GM12878 (cell line): Measurements from ENCODE around the gene CTBS. TPM values are rescaled to one million over a fixed set of nuclear protein-coding genes. Genes with fewer than 3 reads are reported as not detected.

Experiments used
- ATAC-seq: fragments of 200-7000 bp; cut with Tn5 transposase; 3 replicates; pipeline ENCODE4 v1.9.1; 2020; ENCODE audit warnings: mild to moderate bottlenecking, moderate library complexity
- BruUV-seq: library from RNA; stranded (reverse); fragments of 400-500 nt; replicated peaks from 2 replicates; lab custom pipeline; 2021; lab: Mats Ljungman, UMichigan
- CTCF ChIA-PET: fragments of 300-600 bp; sonication (Branson Sonifier 250); formaldehyde crosslinking; extraction: SDS; loops from one replicate; lab custom pipeline; 2021; ENCODE audit warnings: inconsistent platforms; lab: Yijun Ruan, JAX
- POLR2A ChIA-PET: fragments of 350-600 bp; formaldehyde crosslinking; extraction: SDS; loops from one replicate; lab custom pipeline; 2021; ENCODE audit warnings: inconsistent platforms; lab: Charles Lee
- RAD21 ChIA-PET: fragments of 300-600 bp; sonication (Branson Sonifier 250); formaldehyde crosslinking; loops from one replicate; lab custom pipeline; 2023; ENCODE audit warnings: antibody characterized with exemption; ENCODE audit not compliant: unreplicated experiment; lab: Charles Lee
- SMC1A ChIA-PET: fragments of 300-600 bp; sonication (Branson Sonifier 250); formaldehyde crosslinking; loops from one replicate; lab custom pipeline; 2023; ENCODE audit not compliant: unreplicated experiment, uncharacterized antibody; lab: Charles Lee
- DNase-seq: peaks from one replicate; pipeline ENCODE4 v3.0.0-alpha.2; 2011; ENCODE audit warnings: low read depth, low spot score
- FAIRE-seq: peaks from 3 replicates; lab custom pipeline; 2011; peaks lifted over from hg19 to GRCh38; lab: Jason Lieb, UNC
- H2AFZ ChIP-seq: 2 replicates; pipeline ENCODE4 v1.6.0; 2011; ENCODE audit warnings: low read depth, low read length, control low read depth; ENCODE audit not compliant: control insufficient read depth
- H3K27ac ChIP-seq: 2 replicates; pipeline ENCODE4 v1.5.1; 2011; ENCODE audit warnings: control low read depth; ENCODE audit not compliant: control insufficient read depth, insufficient read depth
- H3K27me3 ChIP-seq, 2 experiments: replicated peaks in 1 of 2; 2 replicates each; pipeline versions ENCODE4 v1.6.0 to v1.6.1; 2011; ENCODE audit warnings: low read length in 1 of 2; ENCODE audit not compliant: control insufficient read depth in 2 of 2, insufficient read depth in 2 of 2
- H3K36me3 ChIP-seq, 2 experiments: 2 replicates each; pipeline ENCODE4 v1.5.1; 2011; ENCODE audit warnings: low read length in 1 of 2; ENCODE audit not compliant: control insufficient read depth in 2 of 2, insufficient read depth in 2 of 2
- H3K4me1 ChIP-seq: 2 replicates; pipeline ENCODE4 v1.6.1; 2011; ENCODE audit warnings: mild to moderate bottlenecking, low read length, moderate library complexity, mixed read lengths; ENCODE audit not compliant: control insufficient read depth, insufficient read depth
- H3K4me2 ChIP-seq: 2 replicates; pipeline ENCODE4 v1.6.0; 2011; ENCODE audit warnings: control low read depth; ENCODE audit not compliant: control insufficient read depth, insufficient read depth
- H3K4me3 ChIP-seq: fragments of 200-600 bp; sonication (generic); 2 replicates; pipeline ENCODE4 v1.5.1; 2016
- H3K79me2 ChIP-seq: 2 replicates; pipeline ENCODE4 v1.6.0; 2011; ENCODE audit warnings: low read length; ENCODE audit not compliant: control insufficient read depth, insufficient read depth
- H3K9ac ChIP-seq: 2 replicates; pipeline ENCODE4 v1.8.0; 2011; ENCODE audit warnings: low read length, control low read depth, mixed read lengths; ENCODE audit not compliant: control insufficient read depth, insufficient read depth
- H3K9me3 ChIP-seq: replicated peaks from 3 replicates; pipeline ENCODE4 v1.5.1; 2011; ENCODE audit warnings: mild to moderate bottlenecking, low read length; ENCODE audit not compliant: control insufficient read depth, insufficient read depth
- H4K20me1 ChIP-seq: 2 replicates; pipeline ENCODE4 v1.6.0; 2011; ENCODE audit not compliant: control insufficient read depth, insufficient read depth
- BCL3 ChIP-seq: IDR thresholded peaks from 2 replicates; pipeline ENCODE4 v1.6.1; 2011; ENCODE audit warnings: borderline replicate concordance, low read depth, mild to moderate bottlenecking, moderate library complexity, low read length; ENCODE audit not compliant: insufficient read depth, poor library complexity, severe bottlenecking
- CTCF ChIP-seq, 3 experiments: IDR thresholded peaks in 2 of 3; conservative IDR thresholded peaks in 1 of 3; 2 replicates each; pipeline ENCODE4 v1.5.1; 2011; ENCODE audit warnings: low read depth in 3 of 3, low read length in 3 of 3, mild to moderate bottlenecking in 3 of 3, control low read depth in 2 of 3, moderate library complexity in 2 of 3, inconsistent platforms in 1 of 3, mixed read lengths in 1 of 3; ENCODE audit not compliant: control insufficient read depth in 2 of 3, insufficient read depth in 1 of 3; ENCODE audit errors: extremely low read depth in 1 of 3
- EED ChIP-seq: sonication (generic); IDR thresholded peaks from 2 replicates; pipeline ENCODE4 v1.6.1; 2016; ENCODE audit warnings: antibody characterized with exemption, low read depth
- EGR1 ChIP-seq, 2 experiments: IDR thresholded peaks; 1 replicate in 1 of 2; 2 replicates in 1 of 2; pipeline ENCODE4 v1.6.1; 2011 to 2012; ENCODE audit warnings: low read depth in 2 of 2, low read length in 2 of 2, borderline replicate concordance in 1 of 2, mild to moderate bottlenecking in 1 of 2, moderate library complexity in 1 of 2
- EZH2 ChIP-seq: IDR thresholded peaks from 2 replicates; pipeline ENCODE4 v1.6.1; 2012; ENCODE audit warnings: low read depth, mild to moderate bottlenecking, control low read depth, inconsistent platforms, low read length, borderline replicate concordance; ENCODE audit not compliant: control insufficient read depth
- NBN ChIP-seq: fragments of 450-650 bp; IDR thresholded peaks from 2 replicates; pipeline ENCODE4 v1.6.1; 2016
- RAD21 ChIP-seq: IDR thresholded peaks from 2 replicates; pipeline ENCODE4 v1.6.1; 2011; ENCODE audit warnings: mild to moderate bottlenecking, low read depth, low read length, moderate library complexity; ENCODE audit not compliant: insufficient read depth
- REST ChIP-seq: IDR thresholded peaks from 2 replicates; pipeline ENCODE4 v1.6.1; 2012; ENCODE audit warnings: mild to moderate bottlenecking, low read depth, low read length
- RUNX3 ChIP-seq: IDR thresholded peaks from 2 replicates; pipeline ENCODE4 v1.6.1; 2012; ENCODE audit warnings: low read length, inconsistent platforms
- SMAD1 ChIP-seq: fragments of 450-650 bp; IDR thresholded peaks from 2 replicates; pipeline ENCODE4 v1.6.1; 2018; ENCODE audit warnings: mild to moderate bottlenecking, low read depth; ENCODE audit not compliant: partially characterized antibody
- SMC3 ChIP-seq: IDR thresholded peaks from 2 replicates; pipeline ENCODE4 v1.6.1; 2011; ENCODE audit warnings: low read length, improper control_type of control experiment, borderline replicate concordance
- WRNIP1 ChIP-seq: IDR thresholded peaks from 2 replicates; pipeline ENCODE4 v1.6.1; 2011; ENCODE audit warnings: low read depth, low read length, improper control_type of control experiment, borderline replicate concordance
- ZNF207 ChIP-seq: fragments of 450-650 bp; IDR thresholded peaks from 2 replicates; pipeline ENCODE4 v1.6.1; 2014; ENCODE audit warnings: antibody characterized with exemption, mild to moderate bottlenecking, borderline replicate concordance
- WGBS: methylation state at CpG from one replicate; pipeline ENCODE4 v1.1.6; 2016; ENCODE audit warnings: low lambda C conversion rate; ENCODE audit not compliant: insufficient replicate concordance, insufficient coverage; ENCODE audit errors: missing lambda C conversion rate; 5-methylcytosine and 5-hydroxymethylcytosine counted together
- in situ Hi-C: fragments of 300-500 bp; cut with MboI; formaldehyde crosslinking; loops from 9 replicates; pipeline ENCODE4 v1.14.3; 2018; ENCODE audit warnings: mixed read lengths
- intact Hi-C: fragments of 100-400 bp; cut with micrococcal nuclease; formaldehyde crosslinking; loops from one replicate; pipeline ENCODE4 v1.14.2; 2022; ENCODE audit not compliant: unreplicated experiment
- polyA plus RNA-seq, 11 experiments: library from polyadenylated mRNA; depleted of rRNA in 4 of 11; unstranded in 6 of 11; stranded (reverse) in 5 of 11; fragments of >200 nt; fragmentation: Nextera tagmentation in 4 of 11; fragmentation: Illumina TruSeq in 1 of 11; extraction: Ambion mirVana in 4 of 11; extraction: Trizol in 1 of 11; gene quantifications; 1 replicate in 1 of 11; 2 replicates in 10 of 11; pipeline versions ENCODE4 v1.2.1 to v1.2.3, GENCODE V29; 2011 to 2016; ENCODE audit warnings: inconsistent platforms in 2 of 11, missing spikeins in 2 of 11, low read depth in 1 of 11
- total RNA-seq, 4 experiments: library from RNA; depleted of rRNA in 3 of 4; stranded (reverse); fragments of >200 nt in 3 of 4; fragmentation: Illumina TruSeq in 1 of 4; extraction: Trizol in 1 of 4; gene quantifications; 2 replicates each; pipeline versions ENCODE4 v1.2.1 to v1.2.3, GENCODE V29; 2013 to 2021

CTBS gene
- total and polyA plus RNA-seq, 10 of the 15 experiments (the other 5 are each of a cell fraction or from before 2014, with no cell fraction given) = 4.3 to 21.2 (median 12.3) TPM

DNA sequence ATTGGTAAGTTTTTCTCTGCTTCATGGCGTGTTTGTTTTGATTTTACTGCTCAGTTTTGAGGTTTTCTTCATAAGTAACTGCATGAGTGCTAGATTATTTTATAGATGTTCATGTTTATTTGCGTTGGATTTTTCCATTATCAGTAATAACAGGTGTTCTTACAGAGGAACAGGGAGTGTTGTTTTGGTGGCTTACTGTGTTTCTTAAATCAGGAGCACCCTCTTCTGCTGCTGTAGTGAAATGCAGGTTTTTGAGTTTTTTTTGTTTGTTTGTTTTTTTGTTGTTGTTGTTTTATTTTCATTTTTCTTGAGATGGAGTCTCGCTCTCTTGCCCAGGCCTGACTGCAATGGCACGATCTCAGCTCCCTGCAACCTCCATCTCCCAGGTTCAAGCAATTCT lies 32.6 kb downstream of the CTBS start:
- CTCF ChIA-PET = interaction anchor here (1.0 to 2.1 kb wide), 3 partner anchors 100 to 212 kb away, joined by 5 to 8 read pairs (median 5); no protein-coding TSS in a partner anchor
- no peak for TF ChIP-seq RUNX3
- TF ChIP-seq ZNF207 = no peak
- no peak for TF ChIP-seq EED
- TF ChIP-seq CTCF (IDR thresholded peaks at IDR 0.05 in 2 of 3, conservative IDR thresholded peaks at IDR 0.05 in 1 of 3; ENCODE audit: control insufficient read depth in 2 of 3, extremely low read depth in 1 of 3, insufficient read depth in 1 of 3, low read depth in 3 of 3, low read length in 3 of 3) = peak; percentile 28 to 43 (median 34); a peak in 4 of 6 replicates
- TF ChIP-seq RAD21 = peak; percentile 61
- no peak for TF ChIP-seq EZH2
- TF ChIP-seq EGR1 (IDR thresholded peaks at IDR 0.05; ENCODE audit: borderline replicate concordance in 1 of 2, low read depth in 2 of 2, low read length in 2 of 2) = no peak
- TF ChIP-seq REST = no peak
- peak; percentile 43; the same call in 1 of the 2 replicates for TF ChIP-seq SMC3
- no peak for TF ChIP-seq WRNIP1
- TF ChIP-seq NBN = no peak
- TF ChIP-seq SMAD1 = no peak
- no peak for TF ChIP-seq BCL3
- RAD21 ChIA-PET = interaction anchor here (1.0 to 1.7 kb wide), 3 partner anchors 99 to 635 kb away, joined by 3 to 6 read pairs (median 4); partner anchors contain the start of gene PRKACB
- WGBS = 98% methylated on average over 4 of the region's 4 CpGs
- no peak for ATAC-seq
- H3K4me1 ChIP-seq = no peaks in the 10 kb centered on the region
- no TSS peak for BruUV-seq
- no peak for DNase-seq
- H3K36me3 ChIP-seq = peaks cover 0 to 5% of the 10 kb centered on the region in 2 experiments; a peak in 2 of 4 replicates
- SMC1A ChIA-PET = interaction anchor here (0.9 to 2.2 kb wide), 5 partner anchors 8 to 100 kb away, joined by 3 to 7 read pairs (median 6); no protein-coding TSS in a partner anchor
- in situ Hi-C loops = loop anchor here (5.0 kb wide), 1 partner anchor 99 kb away; no protein-coding TSS in a partner anchor
- no peak overlapping the region for H3K9ac ChIP-seq
- no peak for FAIRE-seq
- POLR2A ChIA-PET = no interaction called here
- H4K20me1 ChIP-seq = no peaks in the 10 kb centered on the region
- H3K4me3 ChIP-seq = no peak overlapping the region
- no peaks in the 10 kb centered on the region for H3K27me3 ChIP-seq
- no peak overlapping the region for H3K27ac ChIP-seq
- intact Hi-C loops = loop anchor here (2.0 kb wide), 1 partner anchor 99 kb away; no protein-coding TSS in a partner anchor
- H3K79me2 ChIP-seq = no peaks in the 10 kb centered on the region
- H2AFZ ChIP-seq = no peak overlapping the region
- no peak overlapping the region for H3K4me2 ChIP-seq
- no peaks in the 10 kb centered on the region for H3K9me3 ChIP-seq
